ENCODE data around the gene IRX4.

IRX4 gene

GRCh38 chr5:1893754-1894153 is 11.0 kb upstream of the IRX4 start:
- TF ChIP-seq RARB (CRISPR knock-in tag; IDR thresholded peaks at IDR 0.05), result no peak
- ATAC-seq, result no peak

GRCh38 chr5:1892685-1893445 is 10.1 kb upstream of the IRX4 start:
- TF ChIP-seq PATZ1 (CRISPR knock-in tag; IDR thresholded peaks at IDR 0.05; ENCODE audit: borderline replicate concordance), result no peak
- TF ChIP-seq ESRRG (CRISPR knock-in tag; IDR thresholded peaks at IDR 0.05), result no peak
- TF ChIP-seq TSHZ2 (CRISPR knock-in tag; IDR thresholded peaks at IDR 0.05), result no peak
- TF ChIP-seq CREB5 (CRISPR knock-in tag; IDR thresholded peaks at IDR 0.05; ENCODE audit: low read depth), result no peak
- TF ChIP-seq ZNF8 (CRISPR knock-in tag; IDR thresholded peaks at IDR 0.05), result no peak
- no peak for TF ChIP-seq ARNTL (CRISPR knock-in tag; IDR thresholded peaks at IDR 0.05; ENCODE audit: borderline replicate concordance, low read depth)
- no peak for TF ChIP-seq BACH2 (CRISPR knock-in tag; IDR thresholded peaks at IDR 0.05; ENCODE audit: borderline replicate concordance)
- no peak for TF ChIP-seq ZNF70 (CRISPR knock-in tag; IDR thresholded peaks at IDR 0.05)
- TF ChIP-seq TCF4 (CRISPR knock-in tag; IDR thresholded peaks at IDR 0.05; ENCODE audit: borderline replicate concordance), result no peak
- no peak for TF ChIP-seq ZC3H10 (CRISPR knock-in tag; IDR thresholded peaks at IDR 0.05)
- no peak for TF ChIP-seq GLIS3 (CRISPR knock-in tag; IDR thresholded peaks at IDR 0.05)
- no peak for TF ChIP-seq ZNF565 (CRISPR knock-in tag; conservative IDR thresholded peaks at IDR 0.05; ENCODE audit: low read depth)
- no peak for TF ChIP-seq SNAI2 (CRISPR knock-in tag; IDR thresholded peaks at IDR 0.05)
- TF ChIP-seq POU6F1 (CRISPR knock-in tag; IDR thresholded peaks at IDR 0.05; ENCODE audit: borderline replicate concordance, low read depth), result no peak
- TF ChIP-seq ISL1 (CRISPR knock-in tag; IDR thresholded peaks at IDR 0.05), result no peak
- no peak for ATAC-seq

- ATAC-seq, result no peak
- TF ChIP-seq TOX (CRISPR knock-in tag; IDR thresholded peaks at IDR 0.05; ENCODE audit: borderline replicate concordance), result no peak
- TF ChIP-seq SNAI2 (CRISPR knock-in tag; IDR thresholded peaks at IDR 0.05), result no peak
- no peak for TF ChIP-seq PPARA (CRISPR knock-in tag; IDR thresholded peaks at IDR 0.05; ENCODE audit: borderline replicate concordance)
- no peak for TF ChIP-seq CSDC2 (CRISPR knock-in tag; IDR thresholded peaks at IDR 0.05)
- TF ChIP-seq OSR1 (CRISPR knock-in tag; IDR thresholded peaks at IDR 0.05), result no peak
- no peak for TF ChIP-seq ZFP30 (CRISPR knock-in tag; IDR thresholded peaks at IDR 0.05)
Measured at GRCh38 chr5:1892211-1892610, 9.5 kb upstream of the IRX4 start.

GRCh38 chr5:1891391-1891790 is 8.7 kb upstream of the IRX4 start:
- no peak for ATAC-seq
- TF ChIP-seq OSR1 (CRISPR knock-in tag; IDR thresholded peaks at IDR 0.05), result no peak
